Measurements from ENCODE around the gene IGSF10.
"Not testable (repeated sequence)": the region's sequence is repeated elsewhere in the genome, so short reads cannot be mapped to it uniquely, and the experiment has no call there.

Gene IGSF10

DNA sequence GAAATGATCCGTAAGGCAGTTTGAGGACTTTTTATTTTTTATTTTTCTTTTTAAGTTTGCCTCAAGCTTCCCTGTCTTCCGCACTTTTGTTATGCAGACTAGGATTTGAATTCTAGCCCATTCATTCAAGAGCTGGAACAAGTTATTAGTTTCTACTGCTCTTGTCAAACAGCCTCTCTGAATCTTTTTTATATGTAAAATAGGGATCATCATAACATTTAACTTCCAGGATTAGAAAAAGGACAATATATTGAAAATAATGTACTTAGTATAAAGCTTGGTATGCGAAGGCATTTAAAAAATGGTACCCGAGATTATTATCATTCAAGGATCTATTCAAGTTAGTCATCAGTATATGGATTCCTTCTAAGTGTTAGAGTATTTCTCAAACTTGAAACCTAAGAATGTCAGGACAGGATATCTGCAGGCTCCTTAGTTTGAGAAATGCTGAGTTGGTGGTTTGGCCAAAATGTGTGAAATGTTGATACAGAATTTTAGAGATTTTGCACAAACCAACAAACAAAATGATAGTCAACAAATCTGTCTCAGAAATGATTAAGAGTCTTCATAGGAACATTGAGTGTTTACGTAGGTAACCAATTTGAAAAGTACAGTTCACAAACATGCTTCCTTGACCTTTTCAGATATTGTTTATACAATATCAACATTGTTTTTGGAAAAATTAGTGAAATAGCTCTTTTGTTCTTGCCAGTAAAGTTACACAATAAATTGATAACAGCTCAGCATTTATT, 40.5 kb upstream of the IGSF10 start:
- no peaks in the 10 kb centered on the region for H3K27me3 Mint-ChIP-seq (ENCODE audit: low read depth, poor library complexity)
- DNase-seq, result no peak
- H3K4me1 Mint-ChIP-seq, result no peaks in the 10 kb centered on the region
- no peaks in the 10 kb centered on the region for H3K9me3 Mint-ChIP-seq
- no peaks in the 10 kb centered on the region for H3K36me3 Mint-ChIP-seq (ENCODE audit: low read depth)
- H3K4me3 Mint-ChIP-seq, result no peak overlapping the region
- no peak overlapping the region for H3K27ac Mint-ChIP-seq
- TF ChIP-seq, protein P1, sequence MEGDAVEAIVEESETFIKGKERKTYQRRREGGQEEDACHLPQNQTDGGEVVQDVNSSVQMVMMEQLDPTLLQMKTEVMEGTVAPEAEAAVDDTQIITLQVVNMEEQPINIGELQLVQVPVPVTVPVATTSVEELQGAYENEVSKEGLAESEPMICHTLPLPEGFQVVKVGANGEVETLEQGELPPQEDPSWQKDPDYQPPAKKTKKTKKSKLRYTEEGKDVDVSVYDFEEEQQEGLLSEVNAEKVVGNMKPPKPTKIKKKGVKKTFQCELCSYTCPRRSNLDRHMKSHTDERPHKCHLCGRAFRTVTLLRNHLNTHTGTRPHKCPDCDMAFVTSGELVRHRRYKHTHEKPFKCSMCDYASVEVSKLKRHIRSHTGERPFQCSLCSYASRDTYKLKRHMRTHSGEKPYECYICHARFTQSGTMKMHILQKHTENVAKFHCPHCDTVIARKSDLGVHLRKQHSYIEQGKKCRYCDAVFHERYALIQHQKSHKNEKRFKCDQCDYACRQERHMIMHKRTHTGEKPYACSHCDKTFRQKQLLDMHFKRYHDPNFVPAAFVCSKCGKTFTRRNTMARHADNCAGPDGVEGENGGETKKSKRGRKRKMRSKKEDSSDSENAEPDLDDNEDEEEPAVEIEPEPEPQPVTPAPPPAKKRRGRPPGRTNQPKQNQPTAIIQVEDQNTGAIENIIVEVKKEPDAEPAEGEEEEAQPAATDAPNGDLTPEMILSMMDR (IDR thresholded peaks at IDR 0.05), result no peak

DNA sequence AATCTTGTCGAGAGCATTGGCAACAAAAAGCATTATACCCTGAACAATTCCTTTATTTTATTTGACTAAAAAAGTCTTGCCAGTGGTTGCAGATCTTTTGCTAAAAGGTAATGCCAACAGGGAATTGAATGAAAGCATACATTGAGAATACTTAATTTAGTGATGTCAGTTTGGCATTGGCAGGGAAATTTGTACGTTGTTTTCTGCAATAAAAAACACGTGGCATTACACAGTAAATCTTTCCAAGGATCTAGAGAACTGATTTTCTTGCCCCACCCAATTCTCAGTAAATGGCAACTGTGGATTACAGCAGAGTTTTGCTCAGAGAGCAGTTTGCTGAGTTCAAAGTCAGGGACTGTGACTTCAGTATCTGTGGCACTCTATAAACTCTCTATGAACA, 38.3 kb upstream of the IGSF10 start:
- Mint-ChIP-seq H3K4me1 (no peaks in the 10 kb centered on the region), H3K27me3 (ENCODE audit: low read depth, poor library complexity) (no peaks in the 10 kb centered on the region), H3K4me3 (no peak overlapping the region), H3K36me3 (ENCODE audit: low read depth) (no peaks in the 10 kb centered on the region), H3K9me3 (no peaks in the 10 kb centered on the region), H3K27ac (no peak overlapping the region)
- no peak for DNase-seq
- TF ChIP-seq, protein P1 (IDR thresholded peaks at IDR 0.05), result no peak

DNA sequence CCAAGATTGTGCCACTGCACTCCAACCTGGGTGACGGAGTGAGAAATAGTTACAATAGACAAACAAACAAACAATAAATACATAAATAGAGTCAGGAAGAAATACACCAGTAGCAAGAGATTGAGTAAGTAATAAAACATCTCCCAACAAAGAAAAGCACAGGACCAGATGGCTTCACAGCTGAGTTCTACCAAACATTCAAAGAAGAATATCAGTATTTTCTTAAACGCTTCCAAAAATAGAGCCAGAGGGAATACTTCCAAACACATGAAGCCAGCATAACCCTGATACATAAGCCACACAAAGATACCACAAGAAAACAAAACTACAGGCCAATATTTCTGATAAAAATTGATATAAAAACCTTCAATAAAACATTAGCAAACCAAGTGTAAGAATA, 30.7 kb upstream of the IGSF10 start:
- Mint-ChIP-seq H3K27ac (no peak overlapping the region), H3K4me3 (no peak overlapping the region), H3K9me3 (peaks cover 4% of the 10 kb centered on the region), H3K36me3 (ENCODE audit: low read depth) (no peaks in the 10 kb centered on the region), H3K27me3 (ENCODE audit: low read depth, poor library complexity) (no peaks in the 10 kb centered on the region), H3K4me1 (no peaks in the 10 kb centered on the region)
- DNase-seq, result no peak
- TF ChIP-seq, protein P1 (IDR thresholded peaks at IDR 0.05), result no peak

DNA sequence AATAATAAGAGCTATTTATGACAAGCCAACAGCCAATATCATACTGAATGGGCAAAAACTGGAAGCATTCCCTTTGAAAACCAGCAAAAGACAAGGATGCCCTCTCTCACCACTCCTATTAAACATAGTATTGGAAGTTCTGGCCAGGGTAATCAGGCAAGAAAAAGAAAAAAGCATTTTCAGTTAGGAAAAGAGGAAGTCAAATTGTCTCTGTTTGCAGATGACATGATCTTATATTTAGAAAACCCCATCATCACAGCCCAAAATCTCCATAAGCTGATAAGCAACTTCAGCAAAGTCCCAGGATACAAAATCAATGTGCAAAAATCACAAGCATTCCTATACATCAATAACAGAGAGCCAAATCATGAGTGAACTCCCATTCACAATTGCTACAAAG, 27.0 kb upstream of the IGSF10 start:
- H3K27ac Mint-ChIP-seq; H3K27me3 Mint-ChIP-seq (ENCODE audit: low read depth, poor library complexity); H3K4me3 Mint-ChIP-seq; DNase-seq; H3K36me3 Mint-ChIP-seq (ENCODE audit: low read depth); H3K4me1 Mint-ChIP-seq: not testable (repeated sequence)
- H3K9me3 Mint-ChIP-seq, result peaks cover 22% of the 10 kb centered on the region

DNA sequence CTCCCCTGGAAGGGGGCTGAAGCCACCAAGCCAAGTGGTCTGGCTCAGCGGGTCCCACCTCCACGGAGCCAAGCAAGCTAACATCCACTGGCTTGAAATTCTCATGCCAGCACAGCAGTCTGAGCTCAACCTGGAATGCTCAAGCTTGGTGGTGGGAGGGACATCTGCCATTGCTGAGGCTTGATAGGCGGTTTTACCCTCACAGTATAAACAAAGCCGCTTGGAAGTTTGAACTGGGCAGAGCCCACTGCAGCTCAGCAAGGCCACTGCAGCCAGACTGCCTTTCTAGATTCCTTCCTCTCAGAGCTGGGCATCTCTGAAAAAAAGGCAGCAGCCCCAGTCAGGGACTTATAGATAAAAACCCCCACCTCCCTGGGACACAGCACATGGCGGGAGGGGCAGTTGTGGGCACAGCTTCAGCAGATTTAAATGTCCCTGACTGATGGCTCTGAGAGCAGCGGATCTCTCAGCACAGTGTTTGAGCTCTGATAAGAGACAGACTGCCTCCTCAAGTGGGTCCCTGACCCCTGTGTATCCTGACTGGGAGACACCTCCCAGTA, 23.2 kb upstream of the IGSF10 start:
- Mint-ChIP-seq H3K27me3 (ENCODE audit: low read depth, poor library complexity) (no peaks in the 10 kb centered on the region), H3K36me3 (ENCODE audit: low read depth) (peaks cover 12% of the 10 kb centered on the region), H3K9me3 (peaks cover 34% of the 10 kb centered on the region), H3K27ac (no peak overlapping the region), H3K4me1 (peaks cover 7% of the 10 kb centered on the region), H3K4me3 (no peak overlapping the region)
- TF ChIP-seq, protein P1 (IDR thresholded peaks at IDR 0.05), result no peak
- no peak for DNase-seq

DNA sequence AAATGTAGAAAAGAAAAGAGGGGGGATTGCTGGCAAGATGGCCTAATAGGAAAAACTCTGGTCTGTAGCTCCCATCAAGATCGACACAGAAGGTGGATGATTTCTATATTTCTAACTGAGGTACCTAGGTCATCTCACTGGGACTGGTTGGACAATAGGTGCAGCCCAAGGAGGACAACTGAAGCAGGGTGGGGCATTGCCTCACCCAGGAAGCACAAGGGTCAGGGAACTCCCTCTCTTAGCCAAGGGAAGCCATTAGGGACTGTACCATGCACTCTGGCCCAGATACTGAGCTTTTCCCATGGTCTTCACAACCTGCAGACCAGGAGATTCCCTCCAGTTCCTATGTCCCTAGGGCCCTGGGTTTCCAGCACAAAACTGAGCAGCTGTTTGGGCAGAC, 22.6 kb upstream of the IGSF10 start:
- peaks cover 34% of the 10 kb centered on the region for H3K9me3 Mint-ChIP-seq
- no peak for DNase-seq
- H3K27me3 Mint-ChIP-seq (ENCODE audit: low read depth, poor library complexity), result no peaks in the 10 kb centered on the region
- peaks cover 13% of the 10 kb centered on the region for H3K4me1 Mint-ChIP-seq
- peaks cover 12% of the 10 kb centered on the region for H3K36me3 Mint-ChIP-seq (ENCODE audit: low read depth)
- TF ChIP-seq, protein P1 (IDR thresholded peaks at IDR 0.05), result no peak
- H3K4me3 Mint-ChIP-seq, result no peak overlapping the region
- H3K27ac Mint-ChIP-seq, result no peak overlapping the region
